HG02623 (cell line): ENCODE measurements around the gene ANO10.
"Not testable (repeated sequence)": the region's sequence is repeated elsewhere in the genome, so short reads cannot be mapped to it uniquely, and the experiment has no call there.

Experiments used
- ATAC-seq: cut with Tn5 transposase; IDR thresholded peaks from one replicate; pipeline ENCODE4 v1.9.1; 2021; ENCODE audit warnings: moderate library complexity; ENCODE audit not compliant: unreplicated experiment

Gene ANO10

DNA sequence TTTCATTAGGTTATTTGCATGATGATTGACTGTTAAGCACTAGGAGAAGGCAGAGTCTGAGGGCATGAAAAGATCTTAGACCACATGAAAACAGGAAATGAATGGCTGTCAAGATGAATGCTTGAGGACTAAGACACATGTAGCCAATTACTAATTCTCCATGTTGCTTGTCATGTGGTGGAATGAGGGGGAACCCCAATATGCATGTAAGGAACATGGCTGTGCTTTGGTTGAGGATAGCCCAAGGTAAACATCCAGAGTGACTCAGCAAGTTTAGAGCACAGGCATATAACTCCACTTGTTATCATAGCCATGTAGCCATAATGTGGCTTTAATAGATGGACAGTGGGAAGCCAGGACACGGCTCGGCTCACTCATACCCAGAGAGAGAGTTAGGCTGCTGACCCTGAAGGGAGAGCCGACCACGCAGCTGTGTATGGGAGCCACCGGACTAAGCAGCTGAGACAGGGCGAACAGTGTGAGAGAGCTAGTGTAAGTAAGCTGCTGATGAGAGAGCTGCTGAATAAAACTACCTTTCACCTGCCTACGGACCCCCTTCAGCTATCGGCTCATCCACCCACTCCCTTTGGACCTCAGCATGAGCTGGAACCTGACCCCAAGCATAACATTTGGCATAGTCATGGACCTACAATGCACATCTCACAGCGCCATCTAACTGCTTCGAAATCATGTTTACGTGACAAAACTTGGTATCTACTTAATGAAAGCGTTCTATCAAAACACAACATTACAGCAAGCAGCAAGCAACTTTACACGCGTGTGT, 37.6 kb downstream of the ANO10 start:
- ATAC-seq, result no peak

DNA sequence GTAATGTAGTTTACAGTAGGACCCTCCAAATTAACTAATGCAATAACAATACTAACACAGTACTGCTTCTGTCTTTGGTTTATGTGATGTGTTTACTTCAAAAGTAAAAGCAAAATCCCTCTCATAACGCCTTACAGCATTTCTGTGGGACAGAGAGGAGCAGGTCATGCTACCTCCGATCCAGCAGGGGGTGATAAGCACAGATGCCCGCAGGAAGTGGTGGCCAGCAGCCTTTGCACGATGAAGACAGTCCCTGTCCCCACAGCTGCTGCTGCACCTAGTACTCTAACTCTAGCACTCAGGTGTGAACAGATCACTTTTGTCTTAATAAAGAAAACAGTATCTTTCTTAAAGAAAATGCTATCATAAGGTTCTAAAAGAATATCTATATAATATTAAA, 38.3 kb downstream of the ANO10 start:
- no peak for ATAC-seq

DNA sequence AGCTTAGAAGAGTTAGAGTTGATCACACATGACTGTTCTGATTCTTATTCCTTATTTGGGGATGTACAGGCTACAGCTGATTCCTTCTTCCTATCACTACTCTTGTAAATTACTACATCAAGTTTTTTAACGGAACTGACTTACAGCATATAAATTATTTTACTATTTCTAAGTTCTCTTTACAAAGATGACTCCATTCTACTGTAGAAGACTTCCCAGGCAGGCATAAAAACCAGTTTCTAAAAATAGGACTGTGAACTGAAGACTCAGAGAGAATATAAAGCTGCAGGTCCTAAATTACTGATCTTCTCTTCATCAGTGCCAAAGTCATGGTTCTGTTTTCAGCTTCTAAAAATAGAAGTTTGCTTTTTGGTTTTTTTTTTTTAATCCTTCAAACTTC, 38.9 kb downstream of the ANO10 start:
- no peak for ATAC-seq

DNA sequence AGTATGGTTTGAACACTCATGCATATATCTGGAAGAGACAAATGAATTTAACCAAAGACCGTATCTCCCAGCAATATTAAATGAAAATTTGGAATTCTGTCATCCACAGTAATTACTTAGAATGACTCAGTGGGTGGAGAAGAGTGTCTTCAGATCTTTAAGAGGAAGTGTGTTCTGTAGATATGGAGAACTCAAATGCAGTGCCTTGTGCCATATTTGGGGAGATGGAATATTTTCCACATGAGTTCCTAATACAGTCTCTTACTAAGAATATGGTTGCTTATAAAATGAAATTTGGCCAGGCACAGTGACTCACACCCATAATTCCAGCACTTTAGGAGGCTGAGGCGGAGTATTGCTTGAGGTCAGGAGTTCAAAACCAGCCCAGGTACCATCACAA, 40.5 kb downstream of the ANO10 start:
- ATAC-seq, result no peak

DNA sequence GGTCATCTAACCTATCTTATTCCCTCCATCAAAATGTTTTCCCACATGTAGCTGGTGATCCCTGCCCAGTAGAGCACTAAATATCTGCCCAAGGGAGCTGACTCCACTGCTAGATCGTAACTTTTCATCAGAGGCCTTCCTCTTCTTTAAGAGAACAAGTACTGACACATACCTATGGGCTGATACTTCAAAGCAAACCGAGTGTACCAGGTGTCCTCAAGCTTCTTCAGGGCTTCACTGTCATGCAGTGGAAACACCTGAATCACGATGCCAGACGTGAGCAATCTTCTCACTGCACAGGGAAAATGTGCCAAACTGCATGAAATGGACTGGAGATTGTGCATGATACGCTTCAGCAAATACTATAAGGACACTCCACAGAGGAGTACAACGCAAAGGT, 41.6 kb downstream of the ANO10 start:
- no peak for ATAC-seq

DNA sequence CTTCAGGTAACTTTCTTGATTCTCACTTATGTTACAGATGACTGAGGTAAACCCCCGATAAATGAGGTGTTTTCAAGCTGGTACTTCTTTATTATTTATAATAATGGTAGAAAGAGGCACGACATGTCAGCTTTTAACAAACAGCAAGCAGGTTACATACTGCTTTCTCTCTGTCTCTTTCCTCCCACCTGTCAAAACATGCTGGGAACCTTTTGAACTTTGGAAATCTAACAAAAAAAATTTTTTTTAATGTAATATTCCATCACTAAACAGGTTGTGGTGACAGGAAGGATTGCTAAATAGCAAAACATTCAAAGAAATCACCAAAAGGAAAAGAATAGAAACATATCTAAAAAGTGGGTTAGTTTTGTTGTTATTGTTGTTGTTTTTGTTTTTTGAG, 48.2 kb downstream of the ANO10 start:
- no peak for ATAC-seq

DNA sequence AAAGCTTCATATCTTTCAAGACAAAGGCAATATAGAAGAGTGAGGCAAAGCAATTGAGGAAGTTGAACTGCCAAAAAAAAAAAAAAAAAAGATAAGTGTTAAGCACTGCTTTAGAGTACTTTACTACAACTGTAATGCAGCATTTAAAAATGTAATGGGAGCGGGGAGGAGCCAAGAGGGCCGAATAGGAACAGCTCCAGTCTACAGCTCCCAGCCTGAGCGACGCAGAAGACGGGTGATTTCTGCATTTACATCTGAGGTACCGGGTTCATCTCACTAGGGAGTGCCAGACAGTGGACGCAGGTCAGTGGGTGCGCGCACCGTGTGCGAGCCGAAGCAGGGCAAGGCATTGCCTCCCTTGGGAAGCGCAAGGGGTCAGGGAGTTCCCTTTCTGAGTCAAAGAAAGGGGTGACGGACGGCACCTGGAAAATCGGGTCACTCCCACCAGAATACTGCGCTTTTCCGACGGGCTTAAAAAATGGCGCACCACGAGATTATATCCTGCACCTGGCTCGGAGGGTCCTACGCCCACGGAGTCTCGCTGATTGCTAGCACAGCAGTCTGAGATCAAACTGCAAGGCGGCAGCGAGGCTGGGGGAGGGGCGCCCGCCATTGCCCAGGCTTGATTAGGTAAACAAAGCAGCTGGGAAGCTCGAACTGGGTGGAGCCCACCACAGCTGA, 56.0 kb downstream of the ANO10 start:
- ATAC-seq, result not testable (repeated sequence)

DNA sequence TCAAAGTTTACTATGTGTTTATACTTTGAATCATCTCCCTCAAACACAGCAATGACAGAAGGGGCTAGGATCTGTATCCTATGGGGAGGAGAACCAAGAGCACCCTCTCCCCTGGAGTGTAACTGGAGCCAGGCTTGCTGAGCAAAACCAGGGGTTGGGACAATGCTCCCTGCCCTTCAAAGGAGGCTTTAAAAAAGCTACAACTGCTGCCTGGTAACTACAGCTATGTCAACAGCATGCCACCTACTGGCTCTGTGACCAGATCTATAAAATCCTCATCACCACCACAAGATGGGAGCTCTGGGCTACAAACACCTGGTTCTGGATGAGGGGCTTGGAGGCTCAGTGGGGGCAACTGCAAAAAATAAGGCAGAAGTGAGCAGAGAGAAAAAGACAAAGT, 61.9 kb downstream of the ANO10 start:
- no peak for ATAC-seq

DNA sequence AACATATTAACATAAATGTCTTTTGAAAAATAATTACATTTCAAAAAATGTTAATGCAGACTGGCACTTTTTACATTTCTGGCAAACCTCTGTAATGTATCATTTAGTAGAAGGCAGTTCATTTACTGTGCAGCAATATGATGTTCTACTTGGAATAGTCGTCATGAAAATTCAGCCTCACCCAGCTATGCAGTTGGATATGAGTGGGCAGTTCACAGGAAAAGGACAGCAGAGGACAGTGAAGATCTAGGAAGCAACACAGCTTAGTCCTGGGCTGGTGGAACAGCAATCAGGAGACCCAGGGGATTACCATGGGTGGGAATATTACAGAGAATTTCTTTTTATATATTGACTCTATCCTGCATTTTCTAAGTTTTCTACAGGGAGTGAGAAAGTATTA, 63.6 kb downstream of the ANO10 start:
- no peak for ATAC-seq

DNA sequence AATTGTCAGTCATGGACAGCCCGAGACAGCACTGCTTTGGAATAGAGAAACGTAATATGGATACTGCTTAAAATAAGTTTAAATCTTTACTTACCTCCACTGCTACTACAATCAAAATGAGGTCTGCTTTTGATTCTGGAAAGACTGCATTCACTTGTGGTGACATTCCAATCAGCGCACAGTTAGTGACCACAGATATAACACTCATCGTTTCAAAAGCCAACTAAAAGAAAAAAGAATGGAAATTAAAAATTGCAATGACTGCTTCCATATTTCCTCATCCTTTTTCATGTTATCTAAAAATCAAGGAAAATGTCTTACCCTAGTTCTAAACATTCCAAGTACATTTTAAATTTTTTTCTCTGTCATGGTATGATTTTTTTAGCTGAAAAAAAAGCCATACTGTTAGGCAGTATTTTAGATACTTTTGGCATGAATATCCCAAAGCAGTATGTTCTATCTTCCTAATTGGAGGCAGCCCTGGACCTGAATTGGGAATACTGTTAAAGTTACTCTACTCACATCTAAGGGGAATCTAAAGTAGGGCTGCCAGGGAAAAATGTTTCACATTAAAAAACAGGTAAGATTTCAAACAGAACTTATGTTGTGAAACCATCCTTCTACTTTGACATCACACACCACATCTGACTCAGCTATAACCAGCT, 72.1 kb downstream of the ANO10 start:
- ATAC-seq, result no peak

DNA sequence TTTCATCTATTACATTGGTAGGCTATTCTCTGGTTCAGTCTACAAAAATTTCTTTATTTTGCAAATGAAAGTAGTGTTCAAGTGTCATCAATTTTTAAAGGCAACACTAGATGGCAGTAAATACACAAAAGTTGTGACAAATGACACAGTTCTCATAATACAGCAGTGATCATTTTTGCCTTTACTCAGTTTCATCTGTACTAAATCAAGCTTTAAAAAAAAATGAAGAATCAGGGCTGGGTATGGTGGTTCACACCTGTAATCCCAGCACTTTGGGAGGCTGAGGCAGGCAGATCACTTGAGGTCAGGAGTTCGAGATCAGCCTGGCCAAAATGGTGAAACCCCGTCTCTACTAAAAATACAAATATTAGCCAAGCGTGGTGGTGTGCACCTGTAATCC, 77.5 kb downstream of the ANO10 start:
- ATAC-seq, result not testable (repeated sequence)

DNA sequence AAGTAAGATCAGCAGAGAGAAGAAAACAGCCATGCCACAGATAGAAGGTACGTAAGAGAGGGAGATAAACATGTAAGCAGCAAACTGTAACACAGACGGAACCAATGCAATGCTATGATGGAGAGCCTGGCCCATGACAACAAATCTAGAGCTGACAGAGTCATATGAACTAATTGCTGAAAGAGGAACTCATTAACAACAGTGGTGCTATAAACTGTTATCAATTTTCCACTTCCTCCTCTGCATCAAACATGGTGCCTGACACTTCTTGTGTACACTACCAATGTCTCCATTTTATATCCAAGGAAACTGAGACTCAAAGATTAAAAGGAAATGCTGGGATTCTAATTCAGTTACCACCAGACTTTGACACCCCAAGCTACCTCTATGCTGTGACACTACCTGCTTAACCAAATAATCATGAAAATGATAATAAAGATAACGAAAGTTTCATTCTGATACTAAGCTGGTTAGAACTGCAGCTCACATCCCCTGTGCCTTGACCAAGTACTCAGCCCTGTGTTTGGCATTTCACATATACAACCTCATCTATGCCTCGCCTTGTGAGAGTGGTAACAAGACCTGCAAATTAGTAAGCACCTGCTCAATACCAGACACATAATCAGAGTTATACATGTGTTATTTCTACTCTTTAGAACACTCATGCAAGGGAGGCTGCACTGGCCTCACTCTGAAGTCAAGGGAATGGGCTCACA, 79.3 kb downstream of the ANO10 start:
- ATAC-seq, result no peak

DNA sequence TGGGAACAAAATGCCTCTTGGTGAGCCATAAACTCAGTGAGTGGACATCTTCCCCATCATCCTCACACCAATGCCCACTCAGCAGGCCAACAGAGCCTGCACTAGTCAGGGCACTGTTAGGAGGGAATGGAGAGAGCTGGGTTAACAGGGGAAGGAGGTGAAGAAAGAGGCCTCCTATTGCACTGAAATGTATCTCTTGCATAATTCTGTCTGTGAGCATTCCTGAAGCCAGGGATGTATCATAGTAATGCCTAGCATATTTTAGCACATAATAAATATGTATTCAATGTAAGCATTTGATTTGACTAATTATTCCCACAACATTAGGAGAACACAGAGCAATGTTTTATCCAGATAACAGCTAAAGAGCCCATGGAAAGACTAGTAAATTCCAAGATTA, 81.2 kb downstream of the ANO10 start:
- no peak for ATAC-seq

DNA sequence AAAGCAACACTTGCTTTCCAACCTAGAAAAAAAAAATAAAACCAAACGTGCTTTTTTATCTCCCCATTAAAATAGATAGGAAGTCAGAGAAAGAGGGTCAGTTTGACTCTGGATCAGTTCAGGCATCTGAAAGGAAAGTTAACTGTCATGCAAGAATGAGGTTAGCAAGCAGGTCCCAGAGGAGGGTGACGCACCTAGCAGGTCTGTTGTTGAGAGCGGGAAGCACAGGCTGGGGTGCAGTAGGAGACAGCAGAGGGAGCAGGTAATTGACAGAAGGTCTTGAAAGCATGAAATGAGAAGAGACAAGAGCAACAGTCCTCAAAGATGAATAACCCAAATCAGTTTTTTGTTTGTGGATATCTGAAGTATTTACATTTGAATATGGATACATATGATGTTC, 82.5 kb downstream of the ANO10 start:
- no peak for ATAC-seq

DNA sequence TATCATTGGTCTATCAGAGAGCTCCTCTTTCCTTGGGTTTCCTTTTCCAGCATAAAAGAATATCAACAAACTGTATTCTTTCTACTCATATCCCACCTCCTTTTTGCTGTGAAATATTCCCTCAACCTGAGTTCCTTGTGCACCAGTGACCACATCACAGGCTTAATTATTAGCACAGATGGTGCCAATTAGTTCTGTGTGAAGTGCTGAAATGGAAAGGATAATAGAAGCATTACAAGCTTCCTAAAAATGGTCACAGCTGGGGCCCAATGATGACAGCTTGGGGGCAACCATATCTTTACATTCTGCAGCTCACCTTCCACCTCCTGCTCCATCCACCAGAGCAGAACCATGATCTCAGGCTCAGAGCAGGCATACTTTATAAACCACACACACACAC, 84.6 kb downstream of the ANO10 start:
- ATAC-seq, result no peak

DNA sequence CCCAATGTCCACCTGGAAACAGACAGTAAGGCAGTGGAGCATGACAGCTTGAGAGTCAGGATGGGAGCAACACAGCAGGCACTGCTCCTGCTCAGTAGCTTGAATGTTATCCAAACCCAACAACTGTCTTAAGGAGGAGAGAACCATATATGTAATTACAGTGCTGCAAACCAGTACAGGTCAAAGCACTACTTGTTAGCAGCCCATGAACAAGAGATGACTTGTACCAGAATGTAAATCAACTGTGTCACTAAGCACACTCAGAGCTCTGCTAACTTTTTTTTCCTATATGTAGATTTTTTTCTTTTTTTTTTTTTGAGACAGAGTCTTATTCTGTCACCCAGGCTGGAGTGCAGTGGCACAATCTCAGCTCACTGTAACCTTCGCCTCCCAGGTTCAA, 87.1 kb downstream of the ANO10 start:
- ATAC-seq, result no peak

DNA sequence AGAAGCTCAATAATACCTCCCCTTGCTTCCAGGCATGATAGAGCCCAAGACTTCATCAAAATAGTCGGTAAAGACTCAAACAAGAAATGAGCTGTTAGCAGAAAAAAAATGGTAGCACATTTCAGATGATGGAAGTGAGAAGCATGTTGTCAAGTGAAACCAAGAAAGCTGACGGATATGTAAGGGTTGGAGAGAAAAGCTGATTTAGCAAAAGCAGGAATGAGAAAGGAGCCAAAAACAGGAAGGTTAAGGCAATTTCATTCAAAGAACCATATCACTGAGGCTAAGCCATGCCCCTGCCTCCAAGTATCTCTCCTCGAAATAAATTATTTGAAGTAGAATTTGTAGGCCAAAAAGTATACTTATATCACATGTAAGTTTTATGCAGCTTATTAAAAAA, 88.8 kb downstream of the ANO10 start:
- ATAC-seq, result no peak

DNA sequence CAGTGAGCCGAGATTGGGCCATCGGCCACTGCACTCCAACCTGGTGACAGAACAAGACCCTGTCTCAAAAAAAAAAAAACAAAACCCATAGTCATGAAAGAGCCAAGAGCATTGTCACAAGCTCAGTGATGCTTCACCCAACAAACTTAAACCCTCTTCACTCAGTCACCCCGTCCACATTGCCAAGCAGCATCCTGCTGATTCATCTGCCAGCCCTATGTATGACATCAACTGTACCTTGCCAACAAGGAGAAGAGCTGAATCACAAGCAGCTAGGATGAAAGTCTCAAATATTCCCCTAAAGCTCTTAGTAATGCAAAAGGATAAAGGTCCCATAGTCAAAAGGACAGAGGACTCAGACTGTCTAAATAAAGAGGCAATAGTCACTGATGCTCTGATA, 90.0 kb downstream of the ANO10 start:
- no peak for ATAC-seq

DNA sequence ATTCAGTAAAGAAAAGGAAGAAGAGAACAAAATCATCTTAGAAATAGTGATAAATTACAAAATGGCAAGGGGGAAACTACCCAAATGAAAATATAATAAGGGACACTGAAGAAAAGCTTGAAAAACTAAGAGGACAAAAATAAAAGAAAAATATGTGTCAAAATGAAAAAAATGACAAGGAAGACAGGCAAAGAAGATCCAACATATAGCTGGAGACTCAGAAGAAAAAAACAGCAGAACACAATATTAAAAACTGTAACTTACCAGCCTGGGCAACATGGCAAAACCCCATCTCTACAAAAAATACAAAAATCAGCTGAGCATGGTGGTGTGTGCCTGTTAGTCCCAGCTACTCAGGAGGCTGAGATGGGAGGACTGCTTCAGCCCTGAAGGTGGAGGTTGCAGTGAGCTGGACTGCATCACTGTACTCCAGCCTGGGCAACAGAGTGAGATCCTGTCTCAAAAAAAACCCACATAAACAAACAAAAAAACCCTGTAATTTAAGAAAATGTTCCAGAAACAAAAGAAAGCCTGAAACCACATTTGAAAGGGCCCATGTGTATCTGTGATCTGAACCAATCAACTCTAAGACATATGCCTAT, 93.2 kb downstream of the ANO10 start:
- no peak for ATAC-seq

DNA sequence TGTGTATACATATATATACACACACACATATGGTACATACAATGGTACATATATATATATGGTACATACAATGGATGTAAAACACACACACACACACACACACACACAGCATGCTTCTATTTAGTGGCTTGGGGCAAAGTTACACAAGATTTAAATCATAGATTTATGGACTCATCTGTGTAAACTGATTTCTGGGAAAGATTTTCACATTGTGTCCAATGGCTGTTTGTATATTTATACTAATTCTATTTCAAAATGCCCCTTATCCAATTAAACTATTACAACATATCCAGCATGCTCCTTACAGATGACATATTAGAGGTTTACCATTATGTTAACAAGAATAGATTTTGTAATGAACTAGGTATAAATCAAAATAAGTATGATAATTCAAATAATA, 94.9 kb downstream of the ANO10 start:
- no peak for ATAC-seq

DNA sequence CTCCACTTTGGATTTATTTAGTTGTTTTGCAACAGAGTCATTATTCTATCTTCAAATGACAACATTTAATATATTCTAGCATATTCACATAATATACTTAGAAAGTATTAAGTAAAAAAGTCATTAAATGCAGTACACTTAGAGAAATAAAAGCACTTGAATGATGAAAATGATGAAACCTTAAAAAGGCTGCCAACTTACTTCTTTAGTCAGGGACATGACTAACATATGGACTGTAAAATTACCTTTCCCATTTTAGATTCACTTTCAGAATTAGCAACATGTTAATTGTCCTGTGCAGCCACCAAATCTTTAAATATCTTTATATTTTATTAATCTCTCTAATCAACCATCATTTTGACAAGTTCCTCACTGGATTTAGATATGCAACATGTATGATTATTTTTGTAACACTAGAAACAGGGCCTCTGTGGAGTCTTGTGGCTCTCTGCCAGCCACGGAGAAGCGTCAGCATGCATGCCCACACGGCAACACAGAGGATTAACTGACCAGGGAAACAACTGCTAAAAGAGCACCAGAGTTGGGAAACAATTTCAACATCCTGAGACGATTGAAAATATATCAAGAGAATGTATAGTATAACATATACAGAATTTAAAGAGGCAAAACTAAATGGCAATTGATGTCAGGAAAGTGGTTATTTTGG, 95.7 kb downstream of the ANO10 start:
- ATAC-seq, result no peak
